ENCODE measurements around the gene CLCC1. TPM values are rescaled to one million over a fixed set of nuclear protein-coding genes. Genes with fewer than 3 reads are reported as not detected.
A peak's percentile ranks its signal among the peaks of the same experiment; 100 is the strongest.
"Not testable (repeated sequence)": the region's sequence is repeated elsewhere in the genome, so short reads cannot be mapped to it uniquely, and the experiment has no call there.

The CLCC1 gene
- total RNA-seq, 1 experiment from 2014 or later: 30.1 TPM

DNA sequence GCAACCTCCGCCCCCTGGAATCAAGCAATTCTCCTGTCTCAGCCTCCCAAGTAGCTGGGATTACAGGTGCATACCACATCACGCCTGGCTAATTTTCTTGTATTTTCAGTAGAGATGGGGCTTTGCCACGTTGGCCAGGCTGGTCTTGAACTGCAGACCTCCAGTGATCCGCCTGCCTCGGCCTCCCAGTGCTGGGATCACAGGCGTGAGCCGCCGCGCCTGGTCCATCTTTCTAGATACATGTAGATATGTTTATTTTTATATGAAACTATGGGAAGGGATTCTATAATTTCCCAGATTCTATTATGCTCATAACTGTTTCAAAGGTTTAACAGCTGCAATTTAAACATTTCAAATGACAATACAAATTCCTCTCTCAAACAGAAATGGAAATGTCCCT is 27.1 kb downstream of the CLCC1 start:
- no peak overlapping the region for H2AFZ ChIP-seq
- H3K36me3 ChIP-seq (ENCODE audit: low read depth): peaks cover 58% of the 10 kb centered on the region
- no peaks in the 10 kb centered on the region for H4K20me1 ChIP-seq (ENCODE audit: insufficient read depth)
- no peak for TF ChIP-seq EZH2 (IDR thresholded peaks at IDR 0.05; ENCODE audit: low read depth)
- TF ChIP-seq, protein P1, sequence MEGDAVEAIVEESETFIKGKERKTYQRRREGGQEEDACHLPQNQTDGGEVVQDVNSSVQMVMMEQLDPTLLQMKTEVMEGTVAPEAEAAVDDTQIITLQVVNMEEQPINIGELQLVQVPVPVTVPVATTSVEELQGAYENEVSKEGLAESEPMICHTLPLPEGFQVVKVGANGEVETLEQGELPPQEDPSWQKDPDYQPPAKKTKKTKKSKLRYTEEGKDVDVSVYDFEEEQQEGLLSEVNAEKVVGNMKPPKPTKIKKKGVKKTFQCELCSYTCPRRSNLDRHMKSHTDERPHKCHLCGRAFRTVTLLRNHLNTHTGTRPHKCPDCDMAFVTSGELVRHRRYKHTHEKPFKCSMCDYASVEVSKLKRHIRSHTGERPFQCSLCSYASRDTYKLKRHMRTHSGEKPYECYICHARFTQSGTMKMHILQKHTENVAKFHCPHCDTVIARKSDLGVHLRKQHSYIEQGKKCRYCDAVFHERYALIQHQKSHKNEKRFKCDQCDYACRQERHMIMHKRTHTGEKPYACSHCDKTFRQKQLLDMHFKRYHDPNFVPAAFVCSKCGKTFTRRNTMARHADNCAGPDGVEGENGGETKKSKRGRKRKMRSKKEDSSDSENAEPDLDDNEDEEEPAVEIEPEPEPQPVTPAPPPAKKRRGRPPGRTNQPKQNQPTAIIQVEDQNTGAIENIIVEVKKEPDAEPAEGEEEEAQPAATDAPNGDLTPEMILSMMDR (conservative IDR thresholded peaks at IDR 0.05): no peak
- no peaks in the 10 kb centered on the region for H3K9me3 ChIP-seq (ENCODE audit: insufficient read depth, low read depth)
- H3K9me2 ChIP-seq (ENCODE audit: insufficient read depth): no peaks in the 10 kb centered on the region
- DNase-seq: no peak
- CTCF ChIA-PET: no interaction called here
- BruUV-seq (replicated peaks): no TSS peak
- H3K4me3 ChIP-seq: no peak overlapping the region
- no peak overlapping the region for H3K27ac ChIP-seq
- H3K4me2 ChIP-seq: no peak overlapping the region
- no peaks in the 10 kb centered on the region for H3K79me2 ChIP-seq (ENCODE audit: low read depth)
- POLR2A ChIA-PET (ENCODE audit: unreplicated experiment): no interaction called here
- H3K4me1 ChIP-seq (replicated peaks; ENCODE audit: insufficient read depth): no peaks in the 10 kb centered on the region
- peaks cover 4% of the 10 kb centered on the region; the same call in 1 of the 2 replicates for H3F3A ChIP-seq (ENCODE audit: insufficient read depth, low read depth)
- intact Hi-C loops (cut with micrococcal nuclease; ENCODE audit: unreplicated experiment): no loop called here
- H3K27me3 ChIP-seq (ENCODE audit: insufficient read depth, low read depth): no peaks in the 10 kb centered on the region

DNA sequence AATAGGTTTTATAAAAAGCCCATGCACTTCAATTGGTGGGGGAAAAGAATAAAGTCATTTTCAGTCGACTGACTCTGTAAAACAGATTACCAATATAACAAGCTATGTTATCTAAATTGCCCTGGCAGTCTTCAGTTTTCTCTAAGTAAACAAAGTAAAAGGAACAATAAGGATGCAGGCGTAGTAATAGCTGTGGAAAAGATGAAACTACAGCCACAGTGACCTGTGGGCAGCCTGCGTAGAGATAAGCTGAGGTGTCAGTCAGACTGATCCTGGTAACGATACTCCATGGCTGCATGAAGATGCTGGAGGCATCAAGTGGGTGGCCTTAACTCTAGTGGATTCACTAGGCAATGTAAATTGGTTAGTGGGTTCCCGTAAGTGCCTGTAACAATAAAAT is 29.3 kb downstream of the CLCC1 start:
- no peaks in the 10 kb centered on the region for H3K4me1 ChIP-seq (replicated peaks; ENCODE audit: insufficient read depth)
- intact Hi-C loops (cut with micrococcal nuclease; ENCODE audit: unreplicated experiment): no loop called here
- TF ChIP-seq, protein P1 (conservative IDR thresholded peaks at IDR 0.05): no peak
- TF ChIP-seq EZH2 (IDR thresholded peaks at IDR 0.05; ENCODE audit: low read depth): no peak
- 0 out of 2 replicates have a peak, but pooled peaks cover 13% of the 10 kb centered on the region for H3F3A ChIP-seq (ENCODE audit: insufficient read depth, low read depth)
- peaks cover 81% of the 10 kb centered on the region for H3K36me3 ChIP-seq (ENCODE audit: low read depth)
- BruUV-seq (replicated peaks): no TSS peak
- H2AFZ ChIP-seq: no peak overlapping the region
- ChIA-PET POLR2A (ENCODE audit: unreplicated experiment) (no interaction called here), CTCF (no interaction called here)
- H3K27ac ChIP-seq: no peak overlapping the region
- no peaks in the 10 kb centered on the region; the same call in 1 of the 2 replicates for H4K20me1 ChIP-seq (ENCODE audit: insufficient read depth)
- H3K27me3 ChIP-seq (ENCODE audit: insufficient read depth, low read depth): no peaks in the 10 kb centered on the region
- H3K79me2 ChIP-seq (ENCODE audit: low read depth): no peaks in the 10 kb centered on the region
- H3K4me2 ChIP-seq: no peak overlapping the region
- H3K9me2 ChIP-seq (ENCODE audit: insufficient read depth): no peaks in the 10 kb centered on the region
- no peak overlapping the region for H3K4me3 ChIP-seq
- DNase-seq: no peak
- H3K9me3 ChIP-seq (ENCODE audit: insufficient read depth, low read depth): no peaks in the 10 kb centered on the region

DNA sequence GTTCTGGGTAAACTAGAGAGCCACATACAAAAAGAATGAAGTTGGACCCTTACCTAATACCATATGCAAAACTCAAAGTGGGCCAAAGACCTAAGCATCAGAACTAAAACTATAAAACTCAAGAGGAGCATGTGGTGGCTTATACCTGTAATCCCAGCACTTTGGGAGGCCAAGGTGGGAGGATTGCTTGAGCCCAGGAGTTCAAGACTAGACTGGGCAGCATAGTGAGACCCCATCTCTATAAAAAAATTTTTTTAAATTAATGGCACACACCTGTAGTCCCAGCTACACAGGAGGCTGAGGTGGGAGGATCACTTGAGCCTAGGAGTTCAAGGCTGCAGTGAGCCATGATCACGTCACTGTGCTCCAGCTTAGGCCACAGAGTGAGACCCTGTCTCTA is 35.7 kb downstream of the CLCC1 start:
- H3K9me2 ChIP-seq (ENCODE audit: insufficient read depth); H3K79me2 ChIP-seq (ENCODE audit: low read depth); H3K4me3 ChIP-seq; intact Hi-C loops (cut with micrococcal nuclease; ENCODE audit: unreplicated experiment); CTCF ChIA-PET; H3K4me2 ChIP-seq; H3K9me3 ChIP-seq (ENCODE audit: insufficient read depth, low read depth); BruUV-seq (replicated peaks); H3K27me3 ChIP-seq (ENCODE audit: insufficient read depth, low read depth); H3K4me1 ChIP-seq (replicated peaks; ENCODE audit: insufficient read depth); H4K20me1 ChIP-seq (ENCODE audit: insufficient read depth); H3K27ac ChIP-seq; POLR2A ChIA-PET (ENCODE audit: unreplicated experiment); H2AFZ ChIP-seq: not testable (repeated sequence)
- Histone ChIP-seq H3F3A (ENCODE audit: insufficient read depth, low read depth) (peaks cover 15% of the 10 kb centered on the region; the same call in 1 of the 2 replicates), H3K36me3 (ENCODE audit: low read depth) (peaks cover 76% of the 10 kb centered on the region)
- peak in 1 of 2 experiments; percentile 32 for DNase-seq

DNA sequence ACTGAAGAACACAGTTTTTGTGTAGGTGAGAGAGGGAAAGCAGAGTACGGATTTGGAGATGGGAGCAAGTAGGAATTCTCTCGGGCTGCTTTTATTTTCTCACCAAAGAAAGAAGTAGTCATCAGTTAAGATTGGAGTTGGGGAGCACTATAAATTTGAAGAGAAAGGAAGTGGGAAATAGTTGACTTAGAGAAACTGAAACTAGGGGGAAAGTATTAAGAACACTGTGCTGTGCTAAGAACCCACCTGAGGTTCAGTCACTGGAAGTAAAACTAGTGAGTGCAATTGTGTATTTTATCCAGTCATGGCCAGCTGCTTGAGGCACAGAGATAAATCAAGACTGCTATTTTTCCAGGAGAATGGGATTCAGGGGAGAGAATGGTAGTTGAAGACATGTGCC is 37.4 kb downstream of the CLCC1 start:
- H3K79me2 ChIP-seq (ENCODE audit: low read depth): no peaks in the 10 kb centered on the region
- DNase-seq: no peak
- H4K20me1 ChIP-seq (ENCODE audit: insufficient read depth): no peaks in the 10 kb centered on the region; the same call in 1 of the 2 replicates
- peaks cover 67% of the 10 kb centered on the region for H3K36me3 ChIP-seq (ENCODE audit: low read depth)
- intact Hi-C loops (cut with micrococcal nuclease; ENCODE audit: unreplicated experiment): no loop called here
- H3K9me3 ChIP-seq (ENCODE audit: insufficient read depth, low read depth): no peaks in the 10 kb centered on the region
- no peak overlapping the region for H2AFZ ChIP-seq
- no peaks in the 10 kb centered on the region for H3K4me1 ChIP-seq (replicated peaks; ENCODE audit: insufficient read depth)
- no peak overlapping the region for H3K27ac ChIP-seq
- peaks cover 22% of the 10 kb centered on the region for H3F3A ChIP-seq (ENCODE audit: insufficient read depth, low read depth)
- no peak overlapping the region for H3K4me2 ChIP-seq
- no peak overlapping the region for H3K4me3 ChIP-seq
- CTCF ChIA-PET: no interaction called here
- H3K27me3 ChIP-seq (ENCODE audit: insufficient read depth, low read depth): no peaks in the 10 kb centered on the region
- TF ChIP-seq EZH2 (IDR thresholded peaks at IDR 0.05; ENCODE audit: low read depth): no peak
- TF ChIP-seq, protein P1 (conservative IDR thresholded peaks at IDR 0.05): no peak
- no TSS peak for BruUV-seq (replicated peaks)
- POLR2A ChIA-PET (ENCODE audit: unreplicated experiment): no interaction called here
- H3K9me2 ChIP-seq (ENCODE audit: insufficient read depth): no peaks in the 10 kb centered on the region

Data from PC-9 (cell line).